Left ventricle myocardium superior (tissue), 1 donor: ENCODE results near the gene TDRD10. TPM values are rescaled to one million over a fixed set of nuclear protein-coding genes. Genes with fewer than 3 reads are reported as not detected.

Experiments
- ATAC-seq: fragments of 200-7000 bp; cut with Tn5 transposase; one replicate; pipeline ENCODE4 v1.9.1; 2020; ENCODE audit warnings: mild to moderate bottlenecking, moderate library complexity
- DNase-seq: peaks from one replicate; pipeline ENCODE4 v3.0.0-alpha.2; 2020
- intact Hi-C: fragments of 100-400 bp; cut with micrococcal nuclease; formaldehyde crosslinking; loops from one replicate; pipeline ENCODE4 v1.11.0; 2022
- total RNA-seq: library from RNA; stranded (reverse); fragmentation: NEBNext Ultra II Directional; extraction: Animal tissue kit (Norgen Biotek cat#: 25700); gene quantifications from one replicate; pipeline ENCODE4 v1.2.1, GENCODE V29; 2021
- donor health status: DM: no; HTN: yes; CAD: no; lungs with severe emphysema.

Gene TDRD10
- total RNA-seq, 1 donor from 2014 or later: 1.9 TPM

- intact Hi-C loops: no loop called here
- ATAC-seq (no peak), DNase-seq (no peak)
These were observed 91.4 kb downstream of the TDRD10 start for GRCh38 chr1:154593390-154593789.

- no peak for DNase-seq
- ATAC-seq: no peak
These were observed 92.8 kb downstream of the TDRD10 start for GRCh38 chr1:154594811-154595210.

GRCh38 chr1:154595621-154596020, 93.6 kb downstream of the TDRD10 start:
- DNase-seq (no peak), ATAC-seq (no peak)
- intact Hi-C loops: no loop called here

More at GRCh38 chr1:154594811-154595210, 92.8 kb downstream of the TDRD10 start:
- intact Hi-C loops: no loop called here

Other genes starting within 250 kb of the TDRD10 start
- gene HAX1, start 229.6 kb upstream of the TDRD10 start, total RNA-seq: 181 TPM
- 0.27 TPM for gene AQP10, start 181.1 kb upstream of the TDRD10 start, total RNA-seq
- 9.2 TPM for gene ATP8B2, start 176.7 kb upstream of the TDRD10 start, total RNA-seq
- gene IL6R, start 96.9 kb upstream of the TDRD10 start, total RNA-seq: 15.3 TPM
- gene SHE, start 193 bp downstream of the TDRD10 start, total RNA-seq: 10.2 TPM
- gene UBE2Q1, start 56.4 kb downstream of the TDRD10 start, total RNA-seq: 68.7 TPM
- gene CHRNB2, start 65.6 kb downstream of the TDRD10 start, total RNA-seq: not detected
- 61.3 TPM for gene ADAR, start 106.0 kb downstream of the TDRD10 start, total RNA-seq